Bronchial epithelial cell (primary cell): ENCODE measurements around the gene MEIS1. TPM values are rescaled to one million over a fixed set of nuclear protein-coding genes. Genes with fewer than 3 reads are reported as not detected.
"Not testable (repeated sequence)": the region's sequence is repeated elsewhere in the genome, so short reads cannot be mapped to it uniquely, and the experiment has no call there.

Source experiments
- DNase-seq: peaks from one replicate; pipeline ENCODE4 v3.0.0-alpha.2; 2010; ENCODE audit warnings: low read depth
- FAIRE-seq: peaks from 2 replicates; lab custom pipeline; 2011; peaks lifted over from hg19 to GRCh38; lab: Jason Lieb, UNC
- H3K27me3 ChIP-seq: 2 replicates; pipeline ENCODE4 v1.5.1; 2011; ENCODE audit warnings: low read length; ENCODE audit not compliant: control insufficient read depth, insufficient read depth
- H3K36me3 ChIP-seq: 2 replicates; pipeline ENCODE4 v1.5.1; 2011; ENCODE audit warnings: low read length; ENCODE audit not compliant: control insufficient read depth, insufficient read depth
- H3K4me3 ChIP-seq: 2 replicates; pipeline ENCODE4 v1.5.1; 2011; ENCODE audit warnings: mild to moderate bottlenecking, low read depth, low read length, control low read depth
- total RNA-seq: library from RNA; depleted of rRNA; stranded (reverse); fragments of >200 nt; gene quantifications from 2 replicates; pipeline ENCODE4 v1.2.1, GENCODE V29; 2014
- TF ChIP-seq, protein P1 (sequence below): IDR thresholded peaks from 2 replicates; pipeline ENCODE4 v1.5.1; 2011; ENCODE audit warnings: mild to moderate bottlenecking, moderate library complexity, low read length, control low read depth, inconsistent platforms; ENCODE audit not compliant: insufficient read depth, severe bottlenecking

The MEIS1 gene
- 27.7 and 28.4 TPM in 2 replicates for total RNA-seq

- FAIRE-seq, result no peak
- peak within 1 kb of the TSS; percentile 86 for H3K4me3 ChIP-seq
- DNase-seq, result peak; percentile 93
- peaks cover 6% of the 10 kb centered on the region for H3K36me3 ChIP-seq
- TF ChIP-seq, protein P1, sequence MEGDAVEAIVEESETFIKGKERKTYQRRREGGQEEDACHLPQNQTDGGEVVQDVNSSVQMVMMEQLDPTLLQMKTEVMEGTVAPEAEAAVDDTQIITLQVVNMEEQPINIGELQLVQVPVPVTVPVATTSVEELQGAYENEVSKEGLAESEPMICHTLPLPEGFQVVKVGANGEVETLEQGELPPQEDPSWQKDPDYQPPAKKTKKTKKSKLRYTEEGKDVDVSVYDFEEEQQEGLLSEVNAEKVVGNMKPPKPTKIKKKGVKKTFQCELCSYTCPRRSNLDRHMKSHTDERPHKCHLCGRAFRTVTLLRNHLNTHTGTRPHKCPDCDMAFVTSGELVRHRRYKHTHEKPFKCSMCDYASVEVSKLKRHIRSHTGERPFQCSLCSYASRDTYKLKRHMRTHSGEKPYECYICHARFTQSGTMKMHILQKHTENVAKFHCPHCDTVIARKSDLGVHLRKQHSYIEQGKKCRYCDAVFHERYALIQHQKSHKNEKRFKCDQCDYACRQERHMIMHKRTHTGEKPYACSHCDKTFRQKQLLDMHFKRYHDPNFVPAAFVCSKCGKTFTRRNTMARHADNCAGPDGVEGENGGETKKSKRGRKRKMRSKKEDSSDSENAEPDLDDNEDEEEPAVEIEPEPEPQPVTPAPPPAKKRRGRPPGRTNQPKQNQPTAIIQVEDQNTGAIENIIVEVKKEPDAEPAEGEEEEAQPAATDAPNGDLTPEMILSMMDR, result no peak
- H3K27me3 ChIP-seq, result no peaks in the 10 kb centered on the region
These were observed at the start of gene MEIS1 for GRCh38 chr2:66434679-66435548. Gene MEIS1, plus strand, starts transcription at chr2:66435125. Its CDS starts 732 bp downstream, at chr2:66435857.

DNA sequence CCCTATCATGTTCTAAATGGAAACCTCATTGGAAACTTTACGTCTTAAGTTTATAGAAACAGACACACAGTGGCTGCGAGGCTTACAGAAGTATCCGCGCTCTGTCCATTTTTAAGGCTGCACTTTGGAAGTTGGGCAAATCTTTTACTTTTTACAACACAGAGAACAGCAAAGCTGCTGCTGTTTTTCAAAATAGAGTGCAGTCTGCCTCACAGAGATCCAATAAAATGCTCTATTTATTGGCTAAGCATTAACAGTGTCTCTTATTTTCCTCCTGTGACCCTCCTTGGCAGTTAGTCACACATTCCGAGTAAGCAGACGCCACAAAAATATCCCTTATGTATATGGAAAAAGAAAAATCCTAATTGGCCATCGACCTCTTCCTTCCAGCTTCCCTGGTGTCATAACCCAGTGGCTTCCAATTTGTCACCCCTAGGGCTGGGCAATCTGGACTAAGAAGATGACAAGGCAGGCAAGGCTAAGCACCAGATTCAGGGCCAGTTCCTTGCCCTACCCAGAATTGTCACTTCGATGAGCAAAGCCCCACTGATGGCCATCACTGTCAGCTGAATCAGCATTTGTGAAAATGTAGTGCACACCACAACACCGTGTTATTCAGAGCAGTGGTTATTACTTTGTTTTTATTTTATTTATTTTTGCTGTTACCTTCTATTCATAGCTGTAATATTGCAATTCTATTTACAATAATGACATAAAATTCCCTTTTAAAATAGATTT lies 47.7 kb upstream of the MEIS1 start:
- Histone ChIP-seq H3K4me3 (no peak overlapping the region), H3K27me3 (no peaks in the 10 kb centered on the region), H3K36me3 (no peaks in the 10 kb centered on the region)
- FAIRE-seq (no peak), DNase-seq (no peak)
- TF ChIP-seq, protein P1, result no peak

GRCh38 chr2:66389651-66390131 lies 45.2 kb upstream of the MEIS1 start:
- Histone ChIP-seq H3K36me3 (no peaks in the 10 kb centered on the region), H3K4me3 (no peak overlapping the region), H3K27me3 (no peaks in the 10 kb centered on the region)
- peak; percentile 82 for FAIRE-seq
- peak; percentile 68 for DNase-seq
- TF ChIP-seq, protein P1, result no peak

DNA sequence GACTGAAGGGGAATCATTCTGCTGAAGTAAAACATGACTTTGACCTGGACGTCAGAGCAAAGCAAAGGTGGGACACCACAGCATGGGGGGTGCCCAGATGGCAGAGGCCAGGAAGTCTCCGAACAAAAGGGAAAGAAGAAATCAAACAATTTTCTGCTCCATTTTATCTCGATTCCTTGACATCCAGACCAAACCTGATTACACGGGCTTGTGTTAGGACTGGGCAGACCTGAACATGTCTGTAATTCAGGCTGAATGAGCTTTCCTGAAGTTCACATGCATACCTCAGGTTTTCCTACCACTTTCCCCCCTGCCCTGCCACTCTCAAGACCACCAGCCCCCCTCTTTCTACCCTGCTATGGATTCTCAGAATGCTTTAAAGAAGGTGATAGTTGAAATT lies 44.8 kb upstream of the MEIS1 start:
- no peak for FAIRE-seq
- H3K36me3 ChIP-seq, result no peaks in the 10 kb centered on the region
- H3K4me3 ChIP-seq, result no peak overlapping the region
- TF ChIP-seq, protein P1, result no peak
- no peaks in the 10 kb centered on the region for H3K27me3 ChIP-seq
- peak; percentile 20 for DNase-seq

DNA sequence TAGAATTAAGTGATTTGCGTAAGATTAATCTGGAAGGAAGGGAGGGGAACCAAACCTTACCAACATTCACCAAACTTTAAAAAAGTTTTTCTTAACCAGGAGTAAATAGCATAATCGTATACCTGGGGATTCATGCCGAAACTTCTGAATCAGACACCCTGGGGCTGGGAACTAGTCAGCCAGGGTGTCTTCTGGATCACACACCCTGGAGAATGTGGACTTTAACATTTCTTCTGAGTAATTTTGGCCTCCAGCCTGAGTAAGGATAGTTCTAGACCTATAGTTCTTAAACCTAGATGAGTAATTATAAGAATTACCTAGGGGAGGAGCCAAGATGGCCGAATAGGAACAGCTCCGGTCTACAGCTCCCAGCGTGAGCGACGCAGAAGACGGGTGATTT lies 44.1 kb upstream of the MEIS1 start:
- no peaks in the 10 kb centered on the region for H3K36me3 ChIP-seq
- no peak overlapping the region for H3K4me3 ChIP-seq
- TF ChIP-seq, protein P1, result no peak
- peak; percentile 87 for DNase-seq
- no peaks in the 10 kb centered on the region for H3K27me3 ChIP-seq
- no peak for FAIRE-seq

- not testable (repeated sequence) for DNase-seq, FAIRE-seq, H3K27me3 ChIP-seq, H3K4me3 ChIP-seq, H3K36me3 ChIP-seq
These were observed 43.7 kb upstream of the MEIS1 start for GRCh38 chr2:66391240-66391639.
